Spleen (tissue), 11 donors: ENCODE measurements around the gene NKD1. TPM values are rescaled to one million over a fixed set of nuclear protein-coding genes. Genes with fewer than 3 reads are reported as not detected.

ENCODE experiments used
- DNase-seq: peaks from one replicate; pipeline ENCODE4 v3.0.0-alpha.2; 2020
- H3K27ac ChIP-seq, 8 donors: fragments of 200-600 bp; sonication (generic) in 7 of 8; 1 replicate in 4 of 8; 2 replicates in 4 of 8; pipeline versions ENCODE4 v1.5.0 to v1.8.0; 2016 to 2021; ENCODE audit warnings: inconsistent platforms in 4 of 8, mild to moderate bottlenecking in 4 of 8, moderate library complexity in 1 of 8
- H3K27me3 ChIP-seq, 7 donors: fragments of 200-600 bp; sonication (generic) in 6 of 7; replicated peaks in 1 of 7; 1 replicate in 4 of 7; 2 replicates in 3 of 7; pipeline versions ENCODE4 v1.5.0 to v1.8.0; 2016 to 2021; ENCODE audit warnings: inconsistent platforms in 3 of 7, mild to moderate bottlenecking in 1 of 7
- H3K36me3 ChIP-seq, 6 donors: fragments of 200-600 bp; sonication (generic) in 5 of 6; 1 replicate in 4 of 6; 2 replicates in 2 of 6; pipeline versions ENCODE4 v1.5.0 to v1.8.0; 2016 to 2021; ENCODE audit warnings: inconsistent platforms in 2 of 6
- H3K4me1 ChIP-seq, 6 donors: fragments of 200-600 bp; sonication (generic) in 5 of 6; 1 replicate in 3 of 6; 2 replicates in 3 of 6; pipeline versions ENCODE4 v1.5.0 to v1.8.0; 2016 to 2021; ENCODE audit warnings: inconsistent platforms in 3 of 6
- H3K4me3 ChIP-seq, 8 donors: fragments of 200-600 bp; sonication (generic) in 7 of 8; 1 replicate in 4 of 8; 2 replicates in 4 of 8; pipeline versions ENCODE4 v1.5.0 to v1.8.0; 2016 to 2021; ENCODE audit warnings: inconsistent platforms in 4 of 8, mild to moderate bottlenecking in 4 of 8, moderate library complexity in 2 of 8
- H3K9me3 ChIP-seq, 8 donors: fragments of 200-600 bp; sonication (generic) in 7 of 8; 1 replicate in 4 of 8; 2 replicates in 4 of 8; pipeline versions ENCODE4 v1.5.0 to v1.8.0; 2016 to 2021; ENCODE audit warnings: inconsistent platforms in 4 of 8
- CTCF ChIP-seq, 11 experiments: fragments of 200-600 bp in 7 of 11; fragments of 450-650 bp in 4 of 11; sonication (generic) in 4 of 11; IDR thresholded peaks in 8 of 11; conservative IDR thresholded peaks in 3 of 11; 1 replicate in 7 of 11; 2 replicates in 4 of 11; pipeline versions ENCODE4 v1.4.0 to v1.8.0; 2016 to 2021; ENCODE audit warnings: antibody characterized with exemption in 11 of 11, inconsistent platforms in 4 of 11, mild to moderate bottlenecking in 1 of 11
- POLR2A ChIP-seq, 3 donors: fragments of 450-650 bp; IDR thresholded peaks; one replicate each; pipeline ENCODE4 v1.5.1; 2017; ENCODE audit warnings: antibody characterized with exemption in 3 of 3, mild to moderate bottlenecking in 1 of 3
- POLR2AphosphoS5 ChIP-seq, 3 donors: sonication (generic); formaldehyde crosslinking; IDR thresholded peaks; one replicate each; pipeline ENCODE4 v1.5.1; 2017; ENCODE audit warnings: antibody characterized with exemption in 3 of 3
- WGBS, 5 donors: extraction: QIAGEN DNeasy Blood & Tissue Kit in 3 of 5; methylation state at CpG; one replicate each; pipeline versions ENCODE4 v1.1.5 to v1.1.7; 2013 to 2018; 5-methylcytosine and 5-hydroxymethylcytosine counted together
- intact Hi-C: fragments of 100-400 bp; cut with DNase I; formaldehyde crosslinking; loops from one replicate; pipeline ENCODE4 v1.15.0; 2023; ENCODE audit warnings: low total_unique reads
- polyA plus RNA-seq, 3 donors: library from polyadenylated mRNA; stranded (reverse); fragments of 200-250 nt; gene quantifications; one replicate each; pipeline ENCODE4 v1.2.1, GENCODE V29; 2013
- total RNA-seq, 7 donors: library from RNA; depleted of rRNA in 3 of 7; stranded (reverse); fragments of >200 nt in 3 of 7; fragmentation: NEBNext Ultra II Directional in 4 of 7; extraction: Animal tissue kit (Norgen Biotek cat#: 25700) in 4 of 7; gene quantifications; one replicate each; pipeline versions ENCODE4 v1.1.0 to v1.2.1, GENCODE V29; 2016 to 2021
- donor health status: healthy with polysubstance abuse.
- donor health status: DM: no; HTN: no; CAD: no; lungs with moderate emphysema.
- donor health status: DM: no; HTN: no; CAD: no.
- donor health status: Bipolar disorder and iron deficiency.
- donor health status: healthy.
- donor health status: DM: no; HTN: no; CAD: no.
- donor health status: DM: yes; HTN: yes; CAD: no.

The NKD1 gene
- total and polyA plus RNA-seq, 10 donors: 0.11 to 15.2 (median 3.6) TPM

DNA sequence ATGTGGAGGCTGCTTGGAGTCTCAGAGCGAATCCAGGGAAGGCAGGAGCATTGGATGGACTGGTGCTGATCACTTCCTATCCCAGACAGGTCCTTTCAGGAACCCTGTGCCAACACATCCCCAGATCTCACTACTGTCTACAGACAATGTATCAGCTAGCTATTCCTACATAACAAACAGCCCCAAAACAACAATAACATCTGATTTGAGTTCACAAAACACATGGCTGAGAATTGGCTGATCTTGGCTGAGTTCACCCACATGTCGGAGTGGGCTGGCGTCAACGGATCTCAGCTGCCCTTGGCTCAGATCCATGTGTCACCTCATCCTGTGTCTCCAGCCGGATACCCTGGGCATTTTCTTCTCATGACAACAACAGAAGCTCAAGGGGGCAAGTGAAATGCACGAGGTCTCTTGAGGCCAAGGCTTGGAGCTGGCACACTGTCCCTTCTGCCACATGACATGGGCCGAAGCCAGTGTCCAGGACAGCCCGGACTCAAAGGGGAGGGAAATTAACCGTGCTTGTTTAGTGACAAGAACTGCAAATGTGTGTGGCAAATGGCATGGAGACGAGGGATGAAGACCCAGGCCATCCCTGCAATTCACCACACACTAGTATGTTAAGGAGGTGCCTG, 114.2 kb downstream of the NKD1 start:
- intact Hi-C loops: loop anchor here (10.0 kb wide), 4 partner anchors 142 to 638 kb away; partner anchors contain the start of genes BRD7 and CNEP1R1
- Histone ChIP-seq H3K4me3 (no peak overlapping the region), H3K4me1 (peaks cover 14 to 37% (median 33%) of the 10 kb centered on the region in 6 donors), H3K27ac (no peak overlapping the region), H3K36me3 (no peaks in the 10 kb centered on the region), H3K9me3 (no peaks in the 10 kb centered on the region), H3K27me3 (no peaks in the 10 kb centered on the region)
- no peak for DNase-seq
- no peak for TF ChIP-seq POLR2AphosphoS5 (IDR thresholded peaks at IDR 0.05)
- WGBS, 5 donors: 89 to 97% (median 93%) methylated on average over 10 of the region's 10 CpGs

- intact Hi-C loops: loop anchor here (10.0 kb wide), 4 partner anchors 141 to 639 kb away; partner anchors contain the start of genes BRD7 and CNEP1R1
- 58 to 84% (median 65%) methylated on average over 5 of the region's 5 CpGs for WGBS, 5 donors
- no peaks in the 10 kb centered on the region for H3K9me3 ChIP-seq
These were observed 116.1 kb downstream of the NKD1 start for GRCh38 chr16:50664270-50664669.

GRCh38 chr16:50665128-50665878, 117.1 kb downstream of the NKD1 start:
- Histone ChIP-seq H3K9me3 (no peaks in the 10 kb centered on the region), H3K27ac (peak overlapping the region; percentile 46 to 85 (median 73)), H3K36me3 (peaks cover 0 to 28% (median 0%) of the 10 kb centered on the region in 6 donors), H3K4me3 (peak overlapping the region; percentile 24 to 71 (median 36)), H3K4me1 (peaks cover 14 to 51% (median 38%) of the 10 kb centered on the region in 6 donors), H3K27me3 (no peaks in the 10 kb centered on the region)
- DNase-seq: peak; percentile 93
- WGBS, 5 donors: 12 to 18% (median 17%) methylated on average over 31 to 40 of the region's 40 CpGs
- peak; percentile 50 to 73 (median 67) for TF ChIP-seq POLR2AphosphoS5 (IDR thresholded peaks at IDR 0.05)
- TF ChIP-seq POLR2A (IDR thresholded peaks at IDR 0.05): no peak
- peak; percentile 66 to 93 (median 88) for TF ChIP-seq CTCF (IDR thresholded peaks at IDR 0.05 in 8 of 11, conservative IDR thresholded peaks at IDR 0.05 in 3 of 11)
- intact Hi-C loops: loop anchor here (5.0 to 10.0 kb wide), 5 partner anchors 82 to 641 kb away; partner anchors contain the start of genes BRD7 and CNEP1R1

More at GRCh38 chr16:50664270-50664669, 116.1 kb downstream of the NKD1 start:
- no peaks in the 10 kb centered on the region for H3K27me3 ChIP-seq
- H3K4me1 ChIP-seq: peaks cover 14 to 51% (median 38%) of the 10 kb centered on the region in 6 donors
- H3K4me3 ChIP-seq: no peak overlapping the region
- peak; percentile 53 for DNase-seq
- TF ChIP-seq POLR2AphosphoS5 (IDR thresholded peaks at IDR 0.05) (peak in 1 of 3 donors; percentile 44), CTCF (IDR thresholded peaks at IDR 0.05 in 8 of 11, conservative IDR thresholded peaks at IDR 0.05 in 3 of 11) (no peak), POLR2A (IDR thresholded peaks at IDR 0.05) (no peak)
- H3K27ac ChIP-seq: peak overlapping the region in 2 of 8 donors; percentile 81 to 85
- H3K36me3 ChIP-seq: peaks cover 0 to 18% (median 0%) of the 10 kb centered on the region in 6 donors

GRCh38 chr16:50666658-50667496, 118.7 kb downstream of the NKD1 start:
- H3K4me1 ChIP-seq: peaks cover 14 to 51% (median 38%) of the 10 kb centered on the region in 6 donors
- peak overlapping the region; percentile 21 to 82 (median 67) for H3K27ac ChIP-seq

More at GRCh38 chr16:50666658-50667496, 118.7 kb downstream of the NKD1 start:
- 27 to 40% (median 39%) methylated on average over 9 of the region's 9 CpGs for WGBS, 5 donors
- TF ChIP-seq CTCF (IDR thresholded peaks at IDR 0.05 in 8 of 11, conservative IDR thresholded peaks at IDR 0.05 in 3 of 11) (no peak), POLR2AphosphoS5 (IDR thresholded peaks at IDR 0.05) (no peak), POLR2A (IDR thresholded peaks at IDR 0.05) (no peak)
- DNase-seq: peak; percentile 86
- Histone ChIP-seq H3K4me3 (peak overlapping the region in 3 of 8 donors; percentile 11 to 57 (median 18)), H3K36me3 (peaks cover 0 to 44% (median 8%) of the 10 kb centered on the region in 6 donors), H3K27me3 (no peaks in the 10 kb centered on the region), H3K9me3 (peaks cover 0 to 9% (median 7%) of the 10 kb centered on the region in 8 donors)
- intact Hi-C loops: loop anchor here (5.0 to 10.0 kb wide), 5 partner anchors 80 to 642 kb away; partner anchors contain the start of genes BRD7 and CNEP1R1
